Fibroblast of lung (primary cell): Measurements from ENCODE around the gene FER. TPM values are rescaled to one million over a fixed set of nuclear protein-coding genes. Genes with fewer than 3 reads are reported as not detected.

ENCODE experiments used
- DNase-seq, 2 donors: peaks; one replicate each; pipeline versions ENCODE4 v3.0.0 to v3.0.0-alpha.2; 2010; ENCODE audit warnings: low read depth in 2 of 2
- H2AFZ ChIP-seq: 2 replicates; pipeline ENCODE4 v1.5.1; 2012; ENCODE audit warnings: low read length, control low read depth, inconsistent platforms
- H3K27ac ChIP-seq: 2 replicates; pipeline ENCODE4 v1.5.1; 2011; ENCODE audit warnings: low read length, control low read depth; ENCODE audit not compliant: insufficient read depth
- H3K27me3 ChIP-seq: 2 replicates; pipeline ENCODE4 v1.5.1; 2011; ENCODE audit warnings: mild to moderate bottlenecking, low read length; ENCODE audit not compliant: control insufficient read depth, insufficient read depth
- H3K36me3 ChIP-seq: 2 replicates; pipeline ENCODE4 v1.5.1; 2011; ENCODE audit warnings: low read length; ENCODE audit not compliant: control insufficient read depth, insufficient read depth
- H3K4me1 ChIP-seq: 2 replicates; pipeline ENCODE4 v1.5.1; 2011; ENCODE audit warnings: low read length; ENCODE audit not compliant: control insufficient read depth, insufficient read depth; ENCODE audit errors: extremely low read depth
- H3K4me2 ChIP-seq: 2 replicates; pipeline ENCODE4 v1.5.1; 2011; ENCODE audit warnings: low read length, control low read depth; ENCODE audit not compliant: insufficient read depth; ENCODE audit errors: extremely low read depth
- H3K4me3 ChIP-seq, 4 experiments: fragments of 200-600 bp in 1 of 4; sonication (generic) in 1 of 4; replicated peaks in 1 of 4; 2 replicates each; pipeline ENCODE4 v1.5.1; 2011 to 2016; ENCODE audit warnings: low read length in 4 of 4, low read depth in 3 of 4, mild to moderate bottlenecking in 3 of 4, control low read depth in 2 of 4, inconsistent platforms in 1 of 4, mixed read lengths in 1 of 4; ENCODE audit not compliant: insufficient read depth in 1 of 4; ENCODE audit errors: control extremely low read depth in 1 of 4
- H3K79me2 ChIP-seq: 2 replicates; pipeline ENCODE4 v1.5.1; 2012; ENCODE audit warnings: mild to moderate bottlenecking, low read length, inconsistent platforms; ENCODE audit not compliant: control insufficient read depth, insufficient read depth
- H3K9ac ChIP-seq: 2 replicates; pipeline ENCODE4 v1.5.1; 2011; ENCODE audit warnings: mild to moderate bottlenecking, low read length, control low read depth; ENCODE audit not compliant: insufficient read depth
- H3K9me3 ChIP-seq: 2 replicates; pipeline ENCODE4 v1.5.1; 2012; ENCODE audit warnings: low read depth, low read length; ENCODE audit not compliant: control insufficient read depth, insufficient read depth
- H4K20me1 ChIP-seq: 2 replicates; pipeline ENCODE4 v1.5.1; 2011; ENCODE audit warnings: low read length; ENCODE audit not compliant: control insufficient read depth, insufficient read depth; ENCODE audit errors: extremely low read depth
- EZH2 ChIP-seq: IDR thresholded peaks from 2 replicates; pipeline ENCODE4 v1.5.1; 2012; ENCODE audit warnings: low read length, control low read depth, mild to moderate bottlenecking; ENCODE audit errors: missing control alignments
- polyA plus RNA-seq, 2 donors: library from polyadenylated mRNA; depleted of rRNA in 1 of 2; stranded (reverse) in 1 of 2; unstranded in 1 of 2; fragments of >200 nt; gene quantifications; 2 replicates each; pipeline ENCODE4 v1.2.1, GENCODE V29; 2011 to 2012; ENCODE audit warnings: missing spikeins in 1 of 2
- total RNA-seq: library from RNA; depleted of rRNA; stranded (reverse); fragments of >200 nt; gene quantifications from 2 replicates; pipeline ENCODE4 v1.2.1, GENCODE V29; 2014
- TF ChIP-seq, protein P1 (sequence below), 2 donors: IDR thresholded peaks in 1 of 2; conservative IDR thresholded peaks in 1 of 2; 1 replicate in 1 of 2; 2 replicates in 1 of 2; pipeline ENCODE4 v1.5.1; 2011 to 2012; ENCODE audit warnings: low read length in 2 of 2, control low read depth in 1 of 2, inconsistent platforms in 1 of 2, low read depth in 1 of 2, mild to moderate bottlenecking in 1 of 2

Gene FER
- total and polyA plus RNA-seq, 2 donors (not counting 1 experiment from before 2014, with no cell fraction given): 12.2 to 21.3 TPM

DNA sequence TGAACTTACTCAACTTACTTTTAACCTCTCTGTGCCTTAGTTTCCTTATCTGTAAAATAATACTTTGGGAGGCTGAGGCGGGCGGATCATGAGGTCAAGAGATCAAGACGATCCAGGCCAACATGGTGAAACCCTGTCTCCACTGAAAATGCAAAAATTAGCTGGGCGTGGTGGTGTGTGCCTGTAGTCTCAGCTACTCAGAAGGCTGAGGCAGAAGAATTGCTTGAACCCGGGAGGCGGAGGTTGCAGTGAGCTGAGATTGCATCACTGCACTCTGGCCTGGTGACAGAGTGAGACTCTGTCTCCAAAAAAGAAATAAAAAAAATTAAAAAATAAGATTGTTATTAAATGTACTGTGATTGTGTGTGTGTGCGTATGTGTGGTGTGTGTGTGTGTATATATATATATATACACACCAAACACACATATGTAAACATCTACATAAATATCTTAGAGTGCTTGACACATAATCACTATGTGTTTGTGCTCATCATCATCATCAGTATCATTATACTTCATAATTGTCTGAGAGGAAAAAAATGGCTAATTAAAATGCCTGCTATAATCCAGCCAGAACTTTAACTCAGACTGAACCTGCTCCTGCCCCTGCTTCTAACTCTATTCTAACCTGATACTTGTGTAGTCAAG lies 312.8 kb downstream of the FER start:
- no peaks in the 10 kb centered on the region for H3K27me3 ChIP-seq
- H3K36me3 ChIP-seq: no peaks in the 10 kb centered on the region
- no peaks in the 10 kb centered on the region for H3K79me2 ChIP-seq
- H3K9ac ChIP-seq: no peak overlapping the region
- H3K4me2 ChIP-seq: no peak overlapping the region
- H3K4me3 ChIP-seq: no peak overlapping the region
- no peak overlapping the region for H2AFZ ChIP-seq
- H4K20me1 ChIP-seq: no peaks in the 10 kb centered on the region
- H3K27ac ChIP-seq: no peak overlapping the region
- DNase-seq: no peak
- H3K9me3 ChIP-seq: no peaks in the 10 kb centered on the region
- H3K4me1 ChIP-seq: no peaks in the 10 kb centered on the region
- TF ChIP-seq, protein P1, sequence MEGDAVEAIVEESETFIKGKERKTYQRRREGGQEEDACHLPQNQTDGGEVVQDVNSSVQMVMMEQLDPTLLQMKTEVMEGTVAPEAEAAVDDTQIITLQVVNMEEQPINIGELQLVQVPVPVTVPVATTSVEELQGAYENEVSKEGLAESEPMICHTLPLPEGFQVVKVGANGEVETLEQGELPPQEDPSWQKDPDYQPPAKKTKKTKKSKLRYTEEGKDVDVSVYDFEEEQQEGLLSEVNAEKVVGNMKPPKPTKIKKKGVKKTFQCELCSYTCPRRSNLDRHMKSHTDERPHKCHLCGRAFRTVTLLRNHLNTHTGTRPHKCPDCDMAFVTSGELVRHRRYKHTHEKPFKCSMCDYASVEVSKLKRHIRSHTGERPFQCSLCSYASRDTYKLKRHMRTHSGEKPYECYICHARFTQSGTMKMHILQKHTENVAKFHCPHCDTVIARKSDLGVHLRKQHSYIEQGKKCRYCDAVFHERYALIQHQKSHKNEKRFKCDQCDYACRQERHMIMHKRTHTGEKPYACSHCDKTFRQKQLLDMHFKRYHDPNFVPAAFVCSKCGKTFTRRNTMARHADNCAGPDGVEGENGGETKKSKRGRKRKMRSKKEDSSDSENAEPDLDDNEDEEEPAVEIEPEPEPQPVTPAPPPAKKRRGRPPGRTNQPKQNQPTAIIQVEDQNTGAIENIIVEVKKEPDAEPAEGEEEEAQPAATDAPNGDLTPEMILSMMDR (conservative IDR thresholded peaks at IDR 0.05 in 1 of 2, IDR thresholded peaks at IDR 0.05 in 1 of 2; ENCODE audit: low read depth in 1 of 2, low read length in 2 of 2): no peak
- no peak for TF ChIP-seq EZH2

- DNase-seq: peak in 1 of 2 donors; percentile 9
- Histone ChIP-seq H3K79me2 (no peaks in the 10 kb centered on the region), H3K4me3 (no peak overlapping the region), H3K27me3 (no peaks in the 10 kb centered on the region), H3K27ac (no peak overlapping the region), H4K20me1 (no peaks in the 10 kb centered on the region), H2AFZ (no peak overlapping the region), H3K4me2 (no peak overlapping the region), H3K9ac (no peak overlapping the region), H3K4me1 (no peaks in the 10 kb centered on the region), H3K9me3 (no peaks in the 10 kb centered on the region), H3K36me3 (no peaks in the 10 kb centered on the region)
- TF ChIP-seq, protein P1 (conservative IDR thresholded peaks at IDR 0.05 in 1 of 2, IDR thresholded peaks at IDR 0.05 in 1 of 2; ENCODE audit: low read depth in 1 of 2, low read length in 2 of 2): no peak
- no peak for TF ChIP-seq EZH2
Observed at GRCh38 chr5:109062664-109063063, 315.0 kb downstream of the FER start.

GRCh38 chr5:109063223-109063622 lies 315.5 kb downstream of the FER start:
- Histone ChIP-seq H3K4me3 (no peak overlapping the region), H4K20me1 (no peaks in the 10 kb centered on the region), H3K27me3 (no peaks in the 10 kb centered on the region), H3K9me3 (no peaks in the 10 kb centered on the region), H3K27ac (no peak overlapping the region), H3K79me2 (no peaks in the 10 kb centered on the region), H3K4me1 (no peaks in the 10 kb centered on the region), H3K9ac (no peak overlapping the region), H2AFZ (no peak overlapping the region), H3K4me2 (no peak overlapping the region), H3K36me3 (no peaks in the 10 kb centered on the region)
- peak; percentile 6 to 40 for DNase-seq
- TF ChIP-seq EZH2: no peak
